ENCODE results near the gene RNF207. TPM values are rescaled to one million over a fixed set of nuclear protein-coding genes. Genes with fewer than 3 reads are reported as not detected.
A peak's percentile ranks its signal among the peaks of the same experiment; 100 is the strongest.

The RNF207 gene
- total RNA-seq, 1 experiment from 2014 or later, result 22.7 TPM

GRCh38 chr1:6267686-6268322 lies 61.9 kb downstream of the RNF207 start:
- DNase-seq (ENCODE audit: low spot score), result no peak

- no peak for DNase-seq (ENCODE audit: low spot score)
These were observed 62.5 kb downstream of the RNF207 start for GRCh38 chr1:6268415-6268814.

- no peak for DNase-seq (ENCODE audit: low spot score)
These were observed 63.4 kb downstream of the RNF207 start for GRCh38 chr1:6269296-6269695.

- DNase-seq (ENCODE audit: low spot score), result peak; percentile 59
These were observed 63.9 kb downstream of the RNF207 start for GRCh38 chr1:6269720-6270400.

- peak; percentile 58 for DNase-seq (ENCODE audit: low spot score)
These were observed 64.5 kb downstream of the RNF207 start for GRCh38 chr1:6270401-6270800.

Other genes with a start within 250 kb of the RNF207 start
- 11.0 and 15.8 TPM in 2 replicates for gene NPHP4, start 213.7 kb upstream of the RNF207 start, total RNA-seq (2014; rRNA removed; shearing (Covaris generic))
- gene KCNAB2, start 160.2 kb upstream of the RNF207 start, total RNA-seq (2014; rRNA removed; shearing (Covaris generic)), result 3.9 and 4.7 TPM in 2 replicates
- 0.18 and 0.25 TPM in 2 replicates for gene CHD5, start 25.8 kb upstream of the RNF207 start, total RNA-seq (2014; rRNA removed; shearing (Covaris generic))
- gene RPL22, start 6.5 kb upstream of the RNF207 start, total RNA-seq (2014; rRNA removed; shearing (Covaris generic)), result 119 and 132 TPM in 2 replicates
- gene ICMT, start 29.8 kb downstream of the RNF207 start, total RNA-seq (2014; rRNA removed; shearing (Covaris generic)), result 95.3 and 95.5 TPM in 2 replicates
- gene HES3, start 38.1 kb downstream of the RNF207 start, total RNA-seq (2014; rRNA removed; shearing (Covaris generic)), result not detected in 2 replicates
- 4.1 and 4.8 TPM in 2 replicates for gene GPR153, start 55.0 kb downstream of the RNF207 start, total RNA-seq (2014; rRNA removed; shearing (Covaris generic))
- gene ACOT7, start 187.6 kb downstream of the RNF207 start, total RNA-seq (2014; rRNA removed; shearing (Covaris generic)), result 31.7 and 33.9 TPM in 2 replicates
- gene HES2, start 213.8 kb downstream of the RNF207 start, total RNA-seq (2014; rRNA removed; shearing (Covaris generic)), result 0.16 TPM in 1 of 2 replicates, not detected in the other
- 1.9 and 5.2 TPM in 2 replicates for gene ESPN, start 218.7 kb downstream of the RNF207 start, total RNA-seq (2014; rRNA removed; shearing (Covaris generic))

All from HT-29 (cell line).